ENCODE data around the gene SNRPB2.

Gene SNRPB2

DNA sequence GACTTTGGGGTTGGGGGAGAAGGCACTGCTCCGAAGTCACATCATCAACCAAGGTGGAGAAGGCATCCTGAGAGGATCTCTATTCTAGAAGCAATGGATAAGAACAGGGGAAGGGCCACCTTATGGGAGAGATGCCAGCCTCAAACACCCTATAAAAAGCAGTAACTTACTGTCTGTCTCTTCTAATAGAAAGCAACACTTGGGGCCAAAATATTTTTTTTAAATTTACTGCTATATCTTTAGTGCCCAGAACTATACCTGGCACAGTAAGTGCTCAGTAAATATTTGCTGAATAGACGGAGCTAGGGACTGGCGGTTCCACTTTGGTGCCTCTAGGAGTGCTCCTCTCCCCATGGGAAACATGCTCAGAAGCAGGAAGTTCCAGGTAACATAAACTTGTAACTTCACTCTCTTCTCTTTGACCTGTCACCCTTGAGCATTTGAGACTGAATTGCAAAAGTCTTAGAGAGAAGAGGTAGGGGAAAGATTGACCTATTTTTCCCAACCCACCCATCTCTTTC is 17.5 kb downstream of the SNRPB2 start:
- TF ChIP-seq, protein P1, sequence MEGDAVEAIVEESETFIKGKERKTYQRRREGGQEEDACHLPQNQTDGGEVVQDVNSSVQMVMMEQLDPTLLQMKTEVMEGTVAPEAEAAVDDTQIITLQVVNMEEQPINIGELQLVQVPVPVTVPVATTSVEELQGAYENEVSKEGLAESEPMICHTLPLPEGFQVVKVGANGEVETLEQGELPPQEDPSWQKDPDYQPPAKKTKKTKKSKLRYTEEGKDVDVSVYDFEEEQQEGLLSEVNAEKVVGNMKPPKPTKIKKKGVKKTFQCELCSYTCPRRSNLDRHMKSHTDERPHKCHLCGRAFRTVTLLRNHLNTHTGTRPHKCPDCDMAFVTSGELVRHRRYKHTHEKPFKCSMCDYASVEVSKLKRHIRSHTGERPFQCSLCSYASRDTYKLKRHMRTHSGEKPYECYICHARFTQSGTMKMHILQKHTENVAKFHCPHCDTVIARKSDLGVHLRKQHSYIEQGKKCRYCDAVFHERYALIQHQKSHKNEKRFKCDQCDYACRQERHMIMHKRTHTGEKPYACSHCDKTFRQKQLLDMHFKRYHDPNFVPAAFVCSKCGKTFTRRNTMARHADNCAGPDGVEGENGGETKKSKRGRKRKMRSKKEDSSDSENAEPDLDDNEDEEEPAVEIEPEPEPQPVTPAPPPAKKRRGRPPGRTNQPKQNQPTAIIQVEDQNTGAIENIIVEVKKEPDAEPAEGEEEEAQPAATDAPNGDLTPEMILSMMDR (IDR thresholded peaks at IDR 0.05) = no peak
- Histone ChIP-seq H3K36me3 (ENCODE audit: control insufficient read depth, insufficient read depth, low read length) (no peaks in the 10 kb centered on the region), H3K9me3 (ENCODE audit: control insufficient read depth, low read length) (no peaks in the 10 kb centered on the region), H3K79me2 (no peaks in the 10 kb centered on the region), H3K9ac (no peak overlapping the region), H2AFZ (no peak overlapping the region), H3K4me2 (ENCODE audit: low read length) (no peak overlapping the region), H3K27me3 (ENCODE audit: control insufficient read depth, insufficient read depth, low read length) (no peaks in the 10 kb centered on the region), H3K4me3 (ENCODE audit: low read depth, low read length) (no peak overlapping the region), H3K4me1 (no peaks in the 10 kb centered on the region), H3K27ac (no peak overlapping the region)

DNA sequence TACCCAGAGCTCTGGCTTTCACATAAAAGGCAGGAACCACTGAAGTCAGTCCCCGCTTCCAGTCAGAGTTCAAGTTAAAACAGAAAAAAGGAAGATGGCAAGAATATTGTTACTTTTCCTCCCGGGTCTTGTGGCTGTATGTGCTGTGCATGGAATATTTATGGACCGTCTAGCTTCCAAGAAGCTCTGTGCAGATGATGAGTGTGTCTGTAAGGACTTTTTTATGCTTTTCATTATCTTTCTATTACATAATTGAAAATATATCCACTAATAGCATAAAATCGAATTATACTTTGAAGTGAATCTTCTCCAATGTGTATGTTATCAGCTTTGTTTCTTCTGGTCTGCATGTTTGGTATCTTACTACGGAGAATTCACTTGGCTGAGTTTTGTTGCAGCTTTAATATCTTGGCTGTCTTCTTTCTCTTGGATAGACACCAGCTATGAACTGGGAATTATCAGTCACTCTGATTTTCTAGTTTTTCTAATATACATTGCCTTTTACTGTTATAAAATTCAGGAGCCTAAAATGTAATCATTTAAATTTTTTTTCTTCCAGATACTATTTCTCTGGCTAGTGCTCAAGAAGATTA is 18.6 kb downstream of the SNRPB2 start, which contains the start of gene OTOR:
TSS of gene OTOR (plus strand) at position 51 of the 593 bp plus-strand sequence. CDS start at position 95, 44 bp downstream.
- no peak within 1 kb of the TSS for H3K9ac ChIP-seq
- no peak within 1 kb of the TSS for H3K4me2 ChIP-seq (ENCODE audit: low read length)
- no peak within 1 kb of the TSS for H3K4me3 ChIP-seq (ENCODE audit: low read depth, low read length)
- TF ChIP-seq, protein P1 (IDR thresholded peaks at IDR 0.05) = no peak
- H3K27me3 ChIP-seq (ENCODE audit: control insufficient read depth, insufficient read depth, low read length) = no peaks in the 10 kb centered on the region
- no peak within 1 kb of the TSS for H3K27ac ChIP-seq
- H3K4me1 ChIP-seq = no peaks in the 10 kb centered on the region
- H3K9me3 ChIP-seq (ENCODE audit: control insufficient read depth, low read length) = no peaks in the 10 kb centered on the region
- no peaks in the 10 kb centered on the region for H3K36me3 ChIP-seq (ENCODE audit: control insufficient read depth, insufficient read depth, low read length)
- no peak within 1 kb of the TSS for H2AFZ ChIP-seq
- H3K79me2 ChIP-seq = no peaks in the 10 kb centered on the region

DNA sequence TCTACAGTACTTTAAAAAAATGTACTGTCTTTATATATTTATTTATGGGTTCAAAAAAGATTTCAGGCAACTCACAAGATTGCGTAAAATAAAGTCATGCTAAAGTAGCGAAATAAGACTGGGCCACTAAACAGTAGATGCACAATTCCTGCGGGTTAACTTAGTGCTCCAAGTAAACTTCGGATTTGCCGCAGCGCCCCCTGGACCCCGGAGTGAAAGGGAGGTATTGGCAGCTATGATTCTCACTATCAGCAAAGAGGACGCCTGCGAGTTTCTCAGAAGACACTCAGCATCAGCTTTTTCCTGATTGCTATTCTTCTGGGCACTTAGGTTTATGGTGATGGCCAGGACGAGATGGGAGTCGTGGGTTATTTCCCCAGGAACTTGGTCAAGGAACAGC is 19.7 kb downstream of the SNRPB2 start:
- Histone ChIP-seq H3K4me3 (ENCODE audit: low read depth, low read length) (no peak overlapping the region), H3K9me3 (ENCODE audit: control insufficient read depth, low read length) (no peaks in the 10 kb centered on the region), H2AFZ (no peak overlapping the region), H3K4me2 (ENCODE audit: low read length) (no peak overlapping the region), H3K9ac (no peak overlapping the region), H3K27me3 (ENCODE audit: control insufficient read depth, insufficient read depth, low read length) (no peaks in the 10 kb centered on the region), H3K27ac (no peak overlapping the region), H3K36me3 (ENCODE audit: control insufficient read depth, insufficient read depth, low read length) (no peaks in the 10 kb centered on the region), H3K79me2 (no peaks in the 10 kb centered on the region), H3K4me1 (no peaks in the 10 kb centered on the region)
- TF ChIP-seq, protein P1 (IDR thresholded peaks at IDR 0.05) = no peak

DNA sequence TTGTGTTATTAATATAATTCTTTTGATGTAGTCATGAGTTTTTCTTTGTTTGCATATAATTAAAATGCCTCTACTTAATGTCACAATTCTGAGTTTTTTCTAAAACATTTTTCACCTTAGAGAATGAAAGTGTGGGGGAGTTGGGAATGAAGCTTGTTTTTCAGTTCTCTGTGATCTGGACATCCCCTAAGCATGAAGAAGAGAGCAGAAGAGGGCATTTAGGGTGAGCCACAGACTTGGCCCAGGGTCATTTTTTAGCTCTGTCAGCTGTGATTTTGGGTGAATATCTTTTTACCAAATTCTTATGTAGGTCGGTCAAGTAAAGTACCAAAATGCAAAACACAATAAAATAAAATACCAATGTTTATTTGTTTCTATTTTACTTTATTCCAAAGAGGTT is 22.3 kb downstream of the SNRPB2 start:
- no peaks in the 10 kb centered on the region for H3K9me3 ChIP-seq (ENCODE audit: control insufficient read depth, low read length)
- no peaks in the 10 kb centered on the region for H3K79me2 ChIP-seq
- no peak overlapping the region for H3K4me3 ChIP-seq (ENCODE audit: low read depth, low read length)
- no peak overlapping the region for H2AFZ ChIP-seq
- TF ChIP-seq, protein P1 (IDR thresholded peaks at IDR 0.05) = no peak
- H3K4me2 ChIP-seq (ENCODE audit: low read length) = no peak overlapping the region
- no peaks in the 10 kb centered on the region for H3K27me3 ChIP-seq (ENCODE audit: control insufficient read depth, insufficient read depth, low read length)
- no peaks in the 10 kb centered on the region for H3K4me1 ChIP-seq
- H3K9ac ChIP-seq = no peak overlapping the region
- H3K36me3 ChIP-seq (ENCODE audit: control insufficient read depth, insufficient read depth, low read length) = no peaks in the 10 kb centered on the region
- no peak overlapping the region for H3K27ac ChIP-seq

DNA sequence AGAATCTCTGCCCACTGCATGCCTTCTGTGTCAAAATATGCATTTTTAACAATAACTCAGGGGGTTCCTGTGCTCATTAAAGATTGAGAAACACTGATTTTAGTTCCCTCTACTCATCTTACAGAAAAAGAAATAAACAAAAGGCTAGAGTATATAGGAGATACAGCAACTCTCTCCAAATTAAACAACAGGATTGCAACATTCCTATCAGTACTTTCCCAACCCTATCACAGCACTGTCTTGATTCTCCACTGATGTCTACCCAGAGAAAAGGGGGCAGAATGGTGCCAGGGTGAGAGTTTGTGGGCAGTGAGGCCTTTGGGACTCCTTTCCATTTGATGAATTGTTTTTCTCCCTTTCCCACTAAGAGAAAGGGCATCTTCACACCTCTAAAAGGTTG is 23.1 kb downstream of the SNRPB2 start:
- H3K79me2 ChIP-seq = no peaks in the 10 kb centered on the region
- no peak overlapping the region for H3K27ac ChIP-seq
- TF ChIP-seq, protein P1 (IDR thresholded peaks at IDR 0.05) = no peak
- H3K9me3 ChIP-seq (ENCODE audit: control insufficient read depth, low read length) = no peaks in the 10 kb centered on the region
- no peaks in the 10 kb centered on the region for H3K36me3 ChIP-seq (ENCODE audit: control insufficient read depth, insufficient read depth, low read length)
- no peak overlapping the region for H3K4me2 ChIP-seq (ENCODE audit: low read length)
- no peak overlapping the region for H2AFZ ChIP-seq
- no peak overlapping the region for H3K4me3 ChIP-seq (ENCODE audit: low read depth, low read length)
- no peak overlapping the region for H3K9ac ChIP-seq
- no peaks in the 10 kb centered on the region for H3K27me3 ChIP-seq (ENCODE audit: control insufficient read depth, insufficient read depth, low read length)
- H3K4me1 ChIP-seq = no peaks in the 10 kb centered on the region

Measured in parathyroid adenoma (tissue), 2 donors.